IMR-90 (cell line): ENCODE data around the gene ZDHHC22. TPM values are rescaled to one million over a fixed set of nuclear protein-coding genes. Genes with fewer than 3 reads are reported as not detected.

Experiments used
- ATAC-seq: fragments of 200-7000 bp; cut with Tn5 transposase; 2 replicates; pipeline ENCODE4 v1.9.1; 2020; ENCODE audit warnings: low read depth, mild to moderate bottlenecking, moderate library complexity
- BruUV-seq: library from RNA; stranded (reverse); fragments of 400-500 nt; replicated peaks from 2 replicates; lab custom pipeline; 2021; lab: Mats Ljungman, UMichigan
- CTCF ChIA-PET: fragments of 300-600 bp; formaldehyde crosslinking; extraction: SDS; loops from one replicate; lab custom pipeline; 2021; ENCODE audit warnings: antibody characterized with exemption; lab: Yijun Ruan, JAX
- POLR2A ChIA-PET: fragments of 300-600 bp; sonication (Branson Sonifier 250); formaldehyde crosslinking; loops from one replicate; lab custom pipeline; 2022; ENCODE audit warnings: antibody characterized with exemption; ENCODE audit not compliant: unreplicated experiment; lab: Charles Lee
- DNase-seq: peaks from one replicate; pipeline ENCODE4 v3.0.0; 2013
- H2AFZ ChIP-seq: replicated peaks from 2 replicates; pipeline ENCODE3; 2013; ENCODE audit warnings: low read length, mild to moderate bottlenecking; ENCODE audit not compliant: poor library complexity
- H2AK5ac ChIP-seq: 2 replicates; pipeline ENCODE4 v1.6.1; 2013; ENCODE audit warnings: low read depth, low read length, inconsistent platforms
- H2AK9ac ChIP-seq: replicated peaks from 2 replicates; pipeline ENCODE3; 2013; ENCODE audit warnings: mild to moderate bottlenecking, low read depth, low read length, moderate library complexity; ENCODE audit not compliant: poor library complexity
- H2BK120ac ChIP-seq: 2 replicates; pipeline ENCODE4 v1.6.1; 2013; ENCODE audit warnings: low read depth, low read length, inconsistent platforms
- H2BK15ac ChIP-seq: 3 replicates; pipeline ENCODE4 v1.6.1; 2013; ENCODE audit warnings: low read depth, low read length, inconsistent platforms
- H2BK20ac ChIP-seq: 2 replicates; pipeline ENCODE4 v1.6.1; 2013; ENCODE audit warnings: low read depth, mild to moderate bottlenecking, inconsistent platforms, low read length, moderate library complexity
- H2BK5ac ChIP-seq: 2 replicates; pipeline ENCODE4 v1.6.1; 2013; ENCODE audit warnings: mild to moderate bottlenecking, low read depth, low read length, inconsistent platforms; ENCODE audit not compliant: poor library complexity, severe bottlenecking
- H3K14ac ChIP-seq: replicated peaks from 2 replicates; pipeline ENCODE4 v1.6.1; 2013; ENCODE audit warnings: low read depth, low read length, inconsistent platforms
- H3K18ac ChIP-seq: 2 replicates; pipeline ENCODE4 v1.6.1; 2013; ENCODE audit warnings: low read depth, low read length, control low read depth
- H3K23ac ChIP-seq: 2 replicates; pipeline ENCODE4 v1.6.1; 2013; ENCODE audit warnings: low read depth, low read length, inconsistent platforms
- H3K27ac ChIP-seq: 2 replicates; pipeline ENCODE4 v1.5.1; 2013; ENCODE audit warnings: mild to moderate bottlenecking, control low read depth, low read length; ENCODE audit not compliant: insufficient read depth
- H3K27me3 ChIP-seq: 2 replicates; pipeline ENCODE4 v1.6.1; 2013; ENCODE audit warnings: low read length; ENCODE audit not compliant: control insufficient read depth, insufficient read depth
- H3K36me3 ChIP-seq: 2 replicates; pipeline ENCODE4 v1.6.1; 2013; ENCODE audit warnings: low read length, mixed read lengths; ENCODE audit not compliant: control insufficient read depth, insufficient read depth
- H3K4ac ChIP-seq: 2 replicates; pipeline ENCODE4 v1.6.1; 2013; ENCODE audit warnings: low read depth, low read length, inconsistent platforms
- H3K4me1 ChIP-seq: 2 replicates; pipeline ENCODE4 v1.6.1; 2013; ENCODE audit warnings: low read length, mixed read lengths; ENCODE audit not compliant: control insufficient read depth, insufficient read depth
- H3K4me2 ChIP-seq: 2 replicates; pipeline ENCODE4 v1.6.1; 2013; ENCODE audit warnings: low read depth, mild to moderate bottlenecking, control low read depth, low read length, moderate library complexity
- H3K4me3 ChIP-seq: 2 replicates; pipeline ENCODE4 v1.5.1; 2013; ENCODE audit warnings: low read depth, mild to moderate bottlenecking, control low read depth, low read length, moderate library complexity; ENCODE audit not compliant: insufficient read depth
- H3K56ac ChIP-seq: 2 replicates; pipeline ENCODE4 v1.6.1; 2013; ENCODE audit warnings: low read length, inconsistent platforms; ENCODE audit not compliant: insufficient read depth; ENCODE audit errors: extremely low read depth
- H3K79me1 ChIP-seq, 2 experiments: 2 replicates each; pipeline ENCODE4 v1.6.1; 2013; ENCODE audit warnings: low read length in 2 of 2, inconsistent platforms in 1 of 2, low read depth in 1 of 2
- H3K9ac ChIP-seq: 2 replicates; pipeline ENCODE4 v1.6.1; 2013; ENCODE audit warnings: low read depth, low read length, control low read depth
- H3K9me1 ChIP-seq: 2 replicates; pipeline ENCODE4 v1.6.1; 2013; ENCODE audit warnings: low read length, inconsistent platforms; ENCODE audit not compliant: insufficient read depth
- H3K9me3 ChIP-seq: 2 replicates; pipeline ENCODE4 v1.6.1; 2013; ENCODE audit warnings: low read length; ENCODE audit not compliant: control insufficient read depth, insufficient read depth
- H4K20me1 ChIP-seq: 2 replicates; pipeline ENCODE4 v1.6.1; 2013; ENCODE audit warnings: low read length, inconsistent platforms; ENCODE audit not compliant: insufficient read depth
- H4K5ac ChIP-seq: 2 replicates; pipeline ENCODE4 v1.6.1; 2013; ENCODE audit warnings: mild to moderate bottlenecking, low read depth, low read length, control low read depth
- H4K8ac ChIP-seq, 2 experiments: 2 replicates each; pipeline ENCODE4 v1.6.1; 2013; ENCODE audit warnings: low read depth in 2 of 2, low read length in 2 of 2, control low read depth in 1 of 2, inconsistent platforms in 1 of 2
- H4K91ac ChIP-seq: 2 replicates; pipeline ENCODE4 v1.6.1; 2013; ENCODE audit warnings: low read depth, low read length, inconsistent platforms; ENCODE audit not compliant: insufficient read depth
- FOS ChIP-seq: fragments of 150-350 bp; IDR thresholded peaks from 2 replicates; pipeline ENCODE4 v1.6.1; 2016; ENCODE audit warnings: low read depth, low read length
- MAFK ChIP-seq: IDR thresholded peaks from 2 replicates; pipeline ENCODE4 v1.6.1; 2012; ENCODE audit warnings: low read depth, low read length, improper control_type of control experiment
- RCOR1 ChIP-seq: IDR thresholded peaks from 2 replicates; pipeline ENCODE4 v1.6.1; 2012; ENCODE audit warnings: mild to moderate bottlenecking, low read length, improper control_type of control experiment; ENCODE audit not compliant: insufficient replicate concordance
- WGBS, 2 experiments: methylation state at CpG; one replicate each; pipeline versions ENCODE4 v1.1.5 to v1.1.7; 2013; ENCODE audit warnings: missing lambda C conversion rate in 2 of 2; ENCODE audit not compliant: insufficient read length in 1 of 2; ENCODE audit errors: extremely low coverage in 2 of 2; 5-methylcytosine and 5-hydroxymethylcytosine counted together
- dilution Hi-C: fragments of 300-500 bp; cut with HindIII; formaldehyde crosslinking; loops from one replicate; pipeline ENCODE4 v1.14.3; 2018; ENCODE audit warnings: low sequenced_read_pairs; ENCODE audit not compliant: unreplicated experiment
- in situ Hi-C: fragments of 300-500 bp; cut with MboI; formaldehyde crosslinking; loops from 3 replicates; pipeline ENCODE4 v1.14.3; 2019; ENCODE audit warnings: low sequenced_read_pairs, inconsistent platforms, mixed read lengths
- intact Hi-C: fragments of 100-400 bp; cut with micrococcal nuclease; formaldehyde crosslinking; loops from 2 replicates; pipeline ENCODE4 v1.10.0; 2022
- polyA plus RNA-seq, 3 experiments: library from polyadenylated mRNA; depleted of rRNA; stranded (reverse); fragments of >200 nt; gene quantifications; 2 replicates each; pipeline ENCODE4 v1.2.3, GENCODE V29; 2012; ENCODE audit warnings: low replicate concordance in 1 of 3
- total RNA-seq: library from RNA; depleted of rRNA; stranded (reverse); fragments of >200 nt; gene quantifications from 2 replicates; pipeline ENCODE4 v1.2.3, GENCODE V29; 2012
- TF ChIP-seq, protein P1 (sequence below): fragments of 150-350 bp; IDR thresholded peaks from 2 replicates; pipeline ENCODE4 v1.6.1; 2017; ENCODE audit warnings: mild to moderate bottlenecking, antibody characterized with exemption, low read length, low read depth
- TF ChIP-seq, protein P2 (sequence below): conservative IDR thresholded peaks from 2 replicates; pipeline ENCODE4 v1.5.1; 2012; ENCODE audit warnings: mild to moderate bottlenecking, low read depth, low read length, improper control_type of control experiment

The ZDHHC22 gene
- total and polyA plus RNA-seq, 2 of the 4 experiments (the other 2 are of a cell fraction): not detected

DNA sequence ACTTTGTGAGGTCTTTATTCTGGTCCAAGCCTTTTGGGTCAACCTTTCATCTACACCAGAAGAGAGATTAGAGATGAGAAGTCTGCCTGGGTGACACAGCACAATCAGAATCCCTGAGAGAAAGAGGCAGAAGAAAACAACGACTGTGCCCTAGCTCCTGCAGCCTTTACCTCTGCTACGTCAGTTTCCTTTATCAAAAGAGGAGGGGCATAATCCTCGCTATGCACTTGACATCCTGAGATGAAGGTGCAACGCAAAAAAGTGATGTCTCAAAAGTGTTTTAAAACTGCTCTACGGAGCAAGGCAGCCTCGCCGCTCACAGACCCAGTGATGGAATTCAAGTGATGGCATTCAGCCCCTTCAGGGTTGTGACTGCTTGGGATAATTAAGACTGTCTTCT is 21.7 kb downstream of the ZDHHC22 start:
- H3K79me1 ChIP-seq: no peaks in the 10 kb centered on the region
- intact Hi-C loops (no loop called here), dilution Hi-C loops (no loop called here), in situ Hi-C loops (no loop called here)
- no peak for DNase-seq
- H3K4me3 ChIP-seq: no peak overlapping the region
- no peak overlapping the region for H4K91ac ChIP-seq
- H4K5ac ChIP-seq: no peak overlapping the region
- H3K27me3 ChIP-seq: peaks cover 17% of the 10 kb centered on the region; the same call in 1 of the 2 replicates
- no peaks in the 10 kb centered on the region for H4K20me1 ChIP-seq
- no peak overlapping the region for H3K4me2 ChIP-seq
- H3K27ac ChIP-seq: no peak overlapping the region
- no peaks in the 10 kb centered on the region for H3K9me1 ChIP-seq
- no peaks in the 10 kb centered on the region for H3K9me3 ChIP-seq
- H3K56ac ChIP-seq: no peak overlapping the region
- ChIA-PET POLR2A (no interaction called here), CTCF (no interaction called here)
- ATAC-seq: no peak
- TF ChIP-seq, protein P1, sequence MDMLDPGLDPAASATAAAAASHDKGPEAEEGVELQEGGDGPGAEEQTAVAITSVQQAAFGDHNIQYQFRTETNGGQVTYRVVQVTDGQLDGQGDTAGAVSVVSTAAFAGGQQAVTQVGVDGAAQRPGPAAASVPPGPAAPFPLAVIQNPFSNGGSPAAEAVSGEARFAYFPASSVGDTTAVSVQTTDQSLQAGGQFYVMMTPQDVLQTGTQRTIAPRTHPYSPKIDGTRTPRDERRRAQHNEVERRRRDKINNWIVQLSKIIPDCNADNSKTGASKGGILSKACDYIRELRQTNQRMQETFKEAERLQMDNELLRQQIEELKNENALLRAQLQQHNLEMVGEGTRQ: no peak
- TF ChIP-seq, protein P2, sequence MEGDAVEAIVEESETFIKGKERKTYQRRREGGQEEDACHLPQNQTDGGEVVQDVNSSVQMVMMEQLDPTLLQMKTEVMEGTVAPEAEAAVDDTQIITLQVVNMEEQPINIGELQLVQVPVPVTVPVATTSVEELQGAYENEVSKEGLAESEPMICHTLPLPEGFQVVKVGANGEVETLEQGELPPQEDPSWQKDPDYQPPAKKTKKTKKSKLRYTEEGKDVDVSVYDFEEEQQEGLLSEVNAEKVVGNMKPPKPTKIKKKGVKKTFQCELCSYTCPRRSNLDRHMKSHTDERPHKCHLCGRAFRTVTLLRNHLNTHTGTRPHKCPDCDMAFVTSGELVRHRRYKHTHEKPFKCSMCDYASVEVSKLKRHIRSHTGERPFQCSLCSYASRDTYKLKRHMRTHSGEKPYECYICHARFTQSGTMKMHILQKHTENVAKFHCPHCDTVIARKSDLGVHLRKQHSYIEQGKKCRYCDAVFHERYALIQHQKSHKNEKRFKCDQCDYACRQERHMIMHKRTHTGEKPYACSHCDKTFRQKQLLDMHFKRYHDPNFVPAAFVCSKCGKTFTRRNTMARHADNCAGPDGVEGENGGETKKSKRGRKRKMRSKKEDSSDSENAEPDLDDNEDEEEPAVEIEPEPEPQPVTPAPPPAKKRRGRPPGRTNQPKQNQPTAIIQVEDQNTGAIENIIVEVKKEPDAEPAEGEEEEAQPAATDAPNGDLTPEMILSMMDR: no peak
- TF ChIP-seq MAFK (no peak), FOS (no peak), RCOR1 (no peak)
- no peak overlapping the region for H2BK5ac ChIP-seq
- no TSS peak for BruUV-seq
- H4K8ac ChIP-seq: no peak overlapping the region
- H2AK5ac ChIP-seq: no peak overlapping the region
- 93% methylated on average over 3 of the region's 7 CpGs; no CpG with 5 or more reads in 1 of the 2 experiments for whole genome bisulfite sequencing, 2 experiments
- H3K4ac ChIP-seq: no peak overlapping the region
- H3K9ac ChIP-seq: no peak overlapping the region
- H2BK20ac ChIP-seq: no peak overlapping the region
- H2BK120ac ChIP-seq: no peak overlapping the region
- no peak overlapping the region for H2AK9ac ChIP-seq
- no peak overlapping the region for H3K18ac ChIP-seq
- H3K36me3 ChIP-seq: peaks cover 3% of the 10 kb centered on the region; the same call in 1 of the 2 replicates
- no peaks in the 10 kb centered on the region; the same call in 1 of the 2 replicates for H3K4me1 ChIP-seq
- no peak overlapping the region for H3K14ac ChIP-seq
- H2BK15ac ChIP-seq: no peak overlapping the region
- no peak overlapping the region for H3K23ac ChIP-seq
- no peak overlapping the region for H2AFZ ChIP-seq
